C4-2B (cell line): ENCODE measurements around the gene ICOS.
"Not testable (repeated sequence)": the region's sequence is repeated elsewhere in the genome, so short reads cannot be mapped to it uniquely, and the experiment has no call there.

Experiments used
- H3K27ac ChIP-seq: fragments of 450-650 bp; 2 replicates; pipeline ENCODE4 v1.5.1; 2017
- CTCF ChIP-seq: fragments of 450-650 bp; conservative IDR thresholded peaks from 2 replicates; pipeline ENCODE4 v1.5.1; 2017; ENCODE audit warnings: mild to moderate bottlenecking
- ZFX ChIP-seq: fragments of 450-650 bp; IDR thresholded peaks from 2 replicates; pipeline ENCODE4 v1.6.1; 2017

The ICOS gene

GRCh38 chr2:203949228-203949627, 12.7 kb downstream of the ICOS start:
- TF ChIP-seq ZFX (no peak), CTCF (no peak)
- no peak overlapping the region for H3K27ac ChIP-seq

- no peak overlapping the region for H3K27ac ChIP-seq
- TF ChIP-seq CTCF (no peak), ZFX (no peak)
Measured at GRCh38 chr2:203951366-203951902, 14.9 kb downstream of the ICOS start.

- TF ChIP-seq ZFX (no peak), CTCF (no peak)
- H3K27ac ChIP-seq = no peak overlapping the region
Measured at GRCh38 chr2:203959265-203959664, 22.7 kb downstream of the ICOS start.

GRCh38 chr2:203959672-203960071, 23.1 kb downstream of the ICOS start:
- TF ChIP-seq CTCF (no peak), ZFX (no peak)
- no peak overlapping the region for H3K27ac ChIP-seq

- TF ChIP-seq CTCF = no peak
- TF ChIP-seq ZFX = no peak
- H3K27ac ChIP-seq = no peak overlapping the region
Measured at GRCh38 chr2:203960811-203961210, 24.2 kb downstream of the ICOS start.

GRCh38 chr2:203965190-203965589, 28.6 kb downstream of the ICOS start:
- H3K27ac ChIP-seq = not testable (repeated sequence)

- TF ChIP-seq ZFX (no peak), CTCF (no peak)
- H3K27ac ChIP-seq = no peak overlapping the region
Measured at GRCh38 chr2:203971251-203971650, 34.7 kb downstream of the ICOS start.

GRCh38 chr2:203972066-203972465, 35.5 kb downstream of the ICOS start:
- H3K27ac ChIP-seq = no peak overlapping the region
- TF ChIP-seq CTCF (no peak), ZFX (no peak)
